Left kidney (tissue), 2 donors: ENCODE results near the gene SORL1. TPM values are rescaled to one million over a fixed set of nuclear protein-coding genes. Genes with fewer than 3 reads are reported as not detected.

ENCODE experiments used
- DNase-seq: peaks from one replicate; pipeline ENCODE4 v3.0.0-alpha.2; 2013
- polyA plus RNA-seq: library from polyadenylated mRNA; unstranded; fragments of 120-200 nt; gene quantifications from one replicate; pipeline ENCODE4 v1.2.1, GENCODE V29; 2013; ENCODE audit not compliant: insufficient read length

Gene SORL1
- polyA plus RNA-seq, 1 donor, result 41.9 TPM

DNA sequence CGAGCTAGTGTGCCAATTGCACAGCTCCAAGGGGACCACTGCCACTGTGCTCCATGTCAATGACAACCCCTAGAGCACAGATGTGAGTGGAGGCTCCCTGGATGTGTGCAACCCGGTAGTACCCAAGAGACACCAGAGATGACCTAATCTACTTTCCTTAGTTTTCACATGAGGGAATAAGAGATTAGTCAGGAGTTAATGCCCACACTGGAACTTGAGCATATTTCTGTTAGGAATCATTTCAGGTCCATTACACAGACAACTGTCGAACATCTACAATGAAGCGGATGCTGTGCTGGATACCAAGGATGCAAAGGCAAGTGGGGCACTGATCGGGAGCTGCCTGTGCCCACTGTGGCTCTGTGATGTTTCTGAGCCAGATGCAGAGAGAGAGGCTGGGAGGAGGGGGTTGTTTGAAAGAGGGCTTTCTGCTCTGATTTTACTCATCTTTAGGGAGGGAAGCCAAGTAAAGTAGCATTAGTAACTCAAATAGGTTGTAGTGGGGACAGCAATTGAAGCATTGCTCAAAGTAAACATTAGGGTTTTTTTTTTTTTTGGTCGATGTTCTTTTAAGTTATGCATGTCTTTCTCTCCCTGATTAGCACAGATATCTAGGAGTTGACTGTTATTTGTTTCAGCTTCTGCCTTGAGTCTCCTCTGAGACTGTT is 83.1 kb downstream of the SORL1 start:
- no peak for DNase-seq

DNA sequence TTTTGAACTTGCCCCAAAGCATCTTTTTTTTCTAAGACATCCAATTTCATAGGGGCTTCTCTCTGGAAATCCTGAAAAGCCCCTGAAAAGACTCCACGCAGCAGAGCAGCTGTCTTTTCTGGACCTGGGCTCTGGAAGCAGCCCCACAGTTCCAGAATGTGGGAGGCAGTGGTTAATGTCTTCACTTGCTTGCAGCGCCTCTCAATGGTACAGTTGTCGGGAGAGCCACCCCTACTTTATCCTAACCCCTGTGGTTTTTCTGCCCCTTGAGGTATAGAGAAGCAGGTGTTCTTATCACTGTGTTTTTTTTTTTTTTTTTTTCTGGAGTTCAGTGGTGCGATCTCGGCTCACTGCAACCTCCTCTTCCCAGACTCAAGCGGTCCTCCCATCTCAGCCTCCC is 84.0 kb downstream of the SORL1 start:
- DNase-seq, result no peak

DNA sequence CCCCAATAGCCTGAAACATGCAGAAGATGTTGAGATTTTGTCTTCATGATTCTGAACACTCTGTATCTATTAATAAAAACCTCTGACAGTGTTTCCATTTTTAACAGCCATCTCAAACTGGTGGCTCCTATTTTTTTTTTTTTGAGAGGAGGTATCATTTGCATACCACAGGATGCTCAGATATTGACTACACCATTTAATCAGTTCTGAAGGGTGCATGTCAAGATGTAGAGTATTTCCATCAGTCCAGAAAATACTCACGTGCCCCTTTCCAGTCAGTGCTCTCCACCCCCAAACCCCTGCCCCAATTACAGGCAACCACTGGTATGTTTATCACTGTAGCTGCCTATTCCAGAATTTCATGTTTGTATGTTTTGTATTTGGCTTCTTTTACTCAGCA is 85.9 kb downstream of the SORL1 start:
- no peak for DNase-seq

DNA sequence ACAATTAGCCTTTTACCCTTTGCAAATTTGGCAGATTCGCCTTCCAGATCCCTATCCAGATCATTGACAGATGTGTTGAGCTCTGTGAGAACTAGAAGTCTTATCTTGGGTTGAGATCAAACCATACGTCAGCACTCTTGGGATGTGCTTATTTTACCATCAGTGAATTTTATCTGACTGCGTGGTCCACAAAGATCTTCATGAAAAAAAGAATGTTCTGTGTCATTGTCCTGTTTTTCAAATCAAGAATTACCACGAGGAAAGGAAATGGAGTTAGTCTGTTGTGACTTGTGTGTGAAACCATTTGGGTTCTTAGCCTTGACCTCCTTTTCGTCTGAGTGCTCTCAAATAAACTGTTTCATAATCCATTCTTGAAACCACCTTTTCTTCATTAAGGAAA is 86.9 kb downstream of the SORL1 start:
- DNase-seq, result no peak

DNA sequence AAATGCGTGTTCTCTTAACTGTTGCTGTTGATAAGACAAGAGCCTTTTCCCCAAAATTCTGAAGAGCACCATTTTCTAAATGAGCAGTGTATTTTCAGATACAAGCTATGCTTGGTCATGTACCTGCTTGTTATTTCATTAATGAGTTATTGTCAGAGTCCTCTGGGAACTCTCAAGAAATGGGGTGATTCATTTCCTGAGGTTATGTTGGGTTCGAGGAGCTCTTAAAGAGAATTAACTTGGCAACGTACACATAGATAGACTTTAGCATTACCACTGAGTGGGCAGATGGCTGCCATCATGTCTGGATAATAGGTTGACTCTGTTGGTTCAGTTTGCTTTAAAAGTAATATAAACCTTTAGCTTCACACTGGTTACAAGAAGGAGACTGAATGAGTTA is 88.5 kb downstream of the SORL1 start:
- no peak for DNase-seq

DNA sequence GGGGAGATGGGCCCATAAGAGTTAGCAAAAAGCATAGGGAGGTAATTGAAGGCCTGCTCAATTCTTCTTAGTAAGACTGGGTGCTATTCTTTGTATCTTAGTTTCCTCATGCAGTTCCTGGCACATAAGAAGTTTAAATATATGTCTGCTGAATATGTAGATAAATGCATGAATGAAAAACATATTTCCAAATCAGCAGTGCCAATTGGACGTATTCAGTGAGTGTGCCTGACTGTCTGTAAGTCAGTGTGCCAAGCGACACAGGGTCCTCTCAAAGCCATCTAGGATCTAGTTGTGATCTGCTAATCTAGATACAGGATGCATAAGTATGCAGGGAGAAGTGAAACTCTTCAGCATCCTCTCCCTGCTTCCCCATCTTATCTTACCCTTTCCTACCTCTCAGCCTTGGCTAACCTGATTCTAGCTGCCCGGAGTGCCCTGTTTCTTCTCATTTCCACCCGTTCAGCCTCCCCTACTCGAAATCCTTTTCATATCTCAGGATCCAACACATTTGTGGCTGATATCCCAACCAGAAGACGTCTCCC is 91.8 kb downstream of the SORL1 start:
- no peak for DNase-seq

DNA sequence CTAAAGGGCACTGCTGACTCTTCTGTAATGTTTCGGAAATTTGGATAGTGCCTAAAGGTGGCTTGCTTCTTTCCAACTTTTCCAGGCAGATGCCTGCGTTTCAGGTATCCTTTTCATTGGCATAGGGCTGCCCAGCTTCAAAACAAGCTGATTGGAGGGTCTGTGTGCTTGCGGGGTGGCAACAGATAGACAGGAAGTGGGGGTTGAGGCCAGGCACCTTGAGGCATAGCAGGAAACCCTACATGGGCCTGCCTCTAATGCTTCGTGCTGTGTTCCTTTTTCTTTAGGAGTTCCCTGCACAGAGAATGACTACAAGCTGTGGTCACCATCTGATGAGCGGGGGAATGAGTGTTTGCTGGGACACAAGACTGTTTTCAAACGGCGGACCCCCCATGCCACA is 92.8 kb downstream of the SORL1 start:
- DNase-seq, result no peak

DNA sequence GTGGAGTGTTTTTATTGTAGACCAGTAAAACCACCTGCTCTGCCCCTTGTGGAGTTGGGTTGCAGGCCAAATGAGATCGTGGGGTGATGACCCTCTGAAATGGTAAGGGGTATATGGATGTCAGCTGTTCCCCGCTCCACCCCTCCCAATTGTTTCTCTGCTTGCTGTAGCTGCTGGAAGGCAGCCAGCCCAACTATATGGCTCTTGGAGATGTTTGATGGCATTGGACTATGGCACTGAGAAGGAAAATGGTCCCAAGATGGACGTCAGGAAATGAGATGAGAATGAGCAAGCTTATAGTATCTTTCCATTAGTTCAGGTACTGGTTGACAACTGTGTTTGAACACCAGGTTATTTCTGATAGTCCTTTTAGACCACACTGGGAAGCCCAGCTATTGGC is 95.5 kb downstream of the SORL1 start:
- DNase-seq, result no peak

DNA sequence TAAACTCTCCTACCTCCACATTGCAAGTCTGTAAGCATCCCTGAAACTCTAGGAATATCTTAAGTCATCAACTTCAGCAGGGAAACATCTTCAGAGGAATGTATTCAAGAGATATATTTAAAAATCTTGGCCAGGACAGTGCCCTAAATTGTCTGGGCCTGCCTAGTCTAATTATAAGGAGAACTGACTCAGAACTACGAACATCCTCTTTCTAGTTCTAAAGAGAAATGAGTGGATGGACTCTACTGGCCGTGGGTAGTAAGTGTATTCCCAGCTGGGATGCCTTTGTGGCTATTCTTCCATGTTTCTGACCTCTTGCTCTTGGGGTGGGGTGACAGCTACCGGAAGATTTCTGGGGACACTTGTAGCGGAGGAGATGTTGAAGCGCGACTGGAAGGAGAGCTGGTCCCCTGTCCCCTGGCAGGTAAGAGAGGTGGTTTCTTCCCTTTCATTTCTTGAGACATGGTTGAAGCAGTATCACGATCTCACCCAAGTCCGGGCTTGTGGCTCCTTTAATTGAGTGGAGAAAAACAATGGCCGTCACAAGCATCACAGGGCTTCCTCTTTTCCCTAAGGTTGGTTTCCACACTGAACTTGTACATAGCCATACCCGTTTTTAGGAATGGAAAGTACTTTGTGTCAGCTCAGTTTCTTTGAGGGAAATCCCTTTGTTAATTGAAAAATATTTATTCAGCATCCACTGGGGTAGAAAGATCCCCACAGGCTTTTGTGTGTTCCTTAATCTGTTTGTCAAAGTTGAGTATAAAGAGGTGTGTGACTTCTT is 98.3 kb downstream of the SORL1 start:
- DNase-seq, result no peak

DNA sequence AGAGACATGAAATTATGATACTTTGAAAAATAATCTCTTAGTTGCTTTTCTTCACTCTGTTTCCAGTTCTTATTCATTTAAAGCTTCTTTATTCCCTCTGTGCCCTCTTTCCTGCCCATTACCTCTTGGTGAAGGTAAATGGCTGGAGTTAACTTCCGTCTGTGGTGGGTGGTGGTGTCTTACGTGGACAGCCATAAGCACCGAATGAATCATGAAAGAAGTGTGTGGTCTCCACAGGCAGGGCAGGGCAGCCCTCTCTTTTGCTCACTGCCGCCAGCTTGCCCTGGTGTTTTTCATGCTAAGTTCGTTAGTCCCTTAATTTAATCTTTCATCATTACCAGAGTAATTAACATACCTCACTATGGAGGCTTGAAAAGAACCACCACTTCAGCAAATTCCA is 99.3 kb downstream of the SORL1 start:
- DNase-seq, result no peak

DNA sequence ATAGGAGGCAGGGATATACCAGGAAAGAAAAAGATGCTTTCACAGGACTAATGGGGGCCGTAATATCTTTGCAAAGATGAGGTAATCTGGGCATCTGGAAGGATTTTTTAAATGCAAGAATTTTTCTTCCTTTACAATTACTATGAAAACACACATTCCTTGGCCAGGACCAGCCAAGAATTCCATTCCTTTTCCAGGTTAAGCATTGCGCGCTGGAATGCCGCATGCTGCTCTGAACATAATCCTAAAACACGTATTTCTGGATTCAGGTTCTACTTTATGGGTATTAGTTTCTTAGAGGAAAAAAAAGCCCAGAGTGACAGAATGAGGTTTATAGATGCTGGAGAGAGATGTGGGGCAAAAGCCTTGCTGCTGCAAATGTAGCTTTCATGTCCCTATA is 100.0 kb downstream of the SORL1 start:
- no peak for DNase-seq

DNA sequence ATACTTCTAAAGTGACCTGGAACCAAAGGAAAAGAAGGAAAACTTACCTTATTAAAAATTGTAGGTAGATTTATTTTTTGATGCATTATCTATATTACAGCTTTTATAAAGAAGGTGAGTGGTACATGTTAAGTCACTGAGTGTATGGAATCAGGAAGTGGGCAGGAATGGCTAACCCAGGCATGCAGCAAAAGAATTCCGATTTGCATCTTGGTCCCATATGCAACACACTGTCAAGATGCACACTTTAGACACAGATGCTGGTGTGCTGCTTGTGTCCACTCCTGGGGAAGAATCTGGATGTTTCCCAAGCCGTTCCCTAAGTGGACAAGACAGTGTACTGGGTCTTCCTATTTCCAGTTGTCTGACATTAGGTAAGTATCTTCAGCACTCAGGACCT is 100.5 kb downstream of the SORL1 start:
- DNase-seq, result no peak

DNA sequence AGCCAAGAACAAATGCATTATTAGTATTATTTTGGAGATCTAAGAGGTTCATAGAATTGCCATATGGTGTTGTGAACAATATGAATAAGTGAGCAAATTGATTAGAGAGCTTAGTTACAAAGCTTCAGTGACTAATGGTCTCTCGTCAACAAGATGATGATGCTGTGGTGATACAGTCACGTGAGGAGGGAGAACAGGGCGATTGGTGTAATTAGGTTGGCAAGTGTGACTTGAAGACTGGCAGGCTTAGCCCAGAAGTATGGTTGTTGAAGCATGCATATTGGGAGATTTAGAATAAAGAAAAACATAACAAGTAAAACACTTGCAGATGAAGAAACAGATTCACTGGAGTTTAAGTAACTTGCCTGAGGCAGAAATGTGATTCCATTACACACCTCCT is 101.3 kb downstream of the SORL1 start:
- no peak for DNase-seq

DNA sequence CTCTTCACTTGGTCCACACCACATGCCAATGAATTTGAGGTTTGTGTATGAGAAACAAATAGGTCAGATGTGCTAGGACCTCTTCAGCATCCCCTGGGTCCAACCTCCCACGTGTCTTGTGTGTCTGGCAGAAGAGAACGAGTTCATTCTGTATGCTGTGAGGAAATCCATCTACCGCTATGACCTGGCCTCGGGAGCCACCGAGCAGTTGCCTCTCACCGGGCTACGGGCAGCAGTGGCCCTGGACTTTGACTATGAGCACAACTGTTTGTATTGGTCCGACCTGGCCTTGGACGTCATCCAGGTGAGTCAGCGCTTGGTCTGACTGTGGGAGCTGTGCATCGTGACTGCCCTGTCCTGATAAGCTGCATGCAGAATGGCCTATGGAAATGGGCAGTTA is 101.7 kb downstream of the SORL1 start:
- DNase-seq, result no peak

DNA sequence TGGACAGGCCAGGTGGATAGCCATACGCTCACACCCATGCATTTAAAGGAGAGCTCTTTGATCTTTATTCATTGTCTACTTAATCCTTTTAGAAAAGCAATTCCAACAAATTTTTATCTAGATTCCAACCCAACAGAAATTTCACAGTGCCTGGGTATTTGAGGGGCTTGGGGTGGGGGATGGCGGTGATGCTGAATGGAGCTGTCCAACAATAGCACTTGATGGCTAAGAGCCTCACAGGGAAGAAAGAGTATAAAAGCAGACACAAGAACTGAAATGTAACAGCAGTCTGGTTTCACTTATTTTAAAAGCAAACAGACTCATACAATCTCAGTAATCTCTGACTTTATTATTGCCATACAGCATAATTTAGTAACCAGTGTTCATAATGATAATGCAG is 102.4 kb downstream of the SORL1 start:
- DNase-seq, result no peak

DNA sequence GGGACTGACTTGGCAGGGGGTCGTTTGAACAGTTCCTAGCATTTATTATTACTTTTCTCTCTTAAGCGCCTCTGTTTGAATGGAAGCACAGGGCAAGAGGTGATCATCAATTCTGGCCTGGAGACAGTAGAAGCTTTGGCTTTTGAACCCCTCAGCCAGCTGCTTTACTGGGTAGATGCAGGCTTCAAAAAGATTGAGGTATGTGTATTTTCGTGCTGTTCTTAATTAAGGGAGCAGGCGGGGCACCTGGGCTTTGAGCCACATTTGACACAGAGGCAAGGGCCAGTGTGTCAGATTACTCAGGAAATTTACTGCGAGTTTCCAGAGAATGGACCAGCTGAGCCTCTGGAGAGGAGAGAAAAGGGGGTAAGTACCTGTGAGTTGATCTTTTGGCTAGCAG is 103.0 kb downstream of the SORL1 start:
- no peak for DNase-seq

DNA sequence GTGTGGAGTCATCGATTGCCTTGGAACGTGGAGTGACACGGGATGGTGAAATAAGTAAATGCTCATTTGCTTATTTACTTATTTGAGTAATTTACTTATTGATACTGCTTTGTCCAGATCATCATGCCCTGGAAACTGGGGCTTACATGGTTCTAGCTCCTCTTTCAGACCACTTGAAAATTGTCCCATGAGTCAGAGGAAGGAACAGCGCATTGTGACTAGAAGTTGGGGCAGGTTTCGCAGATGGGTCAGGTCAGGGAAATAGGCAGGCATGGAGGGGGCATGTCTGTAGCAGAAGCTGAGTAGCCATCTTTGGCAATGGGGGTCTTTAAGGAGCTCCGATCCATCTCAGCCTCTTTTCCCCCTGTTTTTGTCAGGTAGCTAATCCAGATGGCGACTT is 104.8 kb downstream of the SORL1 start:
- DNase-seq, result no peak

DNA sequence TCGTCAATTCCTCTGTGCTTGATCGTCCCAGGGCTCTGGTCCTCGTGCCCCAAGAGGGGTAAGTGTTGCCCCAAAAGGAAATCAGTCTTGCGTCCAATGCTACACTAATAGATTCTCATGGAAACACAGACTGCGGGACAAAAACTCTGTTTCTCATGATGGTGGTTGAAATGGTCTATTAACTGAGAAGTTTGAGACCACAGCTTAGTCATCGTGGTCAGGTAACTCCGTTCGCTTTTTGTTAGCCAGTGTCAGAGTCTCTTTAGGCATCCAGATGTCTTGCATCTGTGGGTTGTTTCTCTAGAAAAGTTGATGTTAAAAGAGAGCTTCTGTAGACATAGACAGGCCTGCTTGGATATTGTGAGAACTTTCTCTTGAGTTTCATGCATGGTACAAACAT is 105.2 kb downstream of the SORL1 start:
- no peak for DNase-seq

DNA sequence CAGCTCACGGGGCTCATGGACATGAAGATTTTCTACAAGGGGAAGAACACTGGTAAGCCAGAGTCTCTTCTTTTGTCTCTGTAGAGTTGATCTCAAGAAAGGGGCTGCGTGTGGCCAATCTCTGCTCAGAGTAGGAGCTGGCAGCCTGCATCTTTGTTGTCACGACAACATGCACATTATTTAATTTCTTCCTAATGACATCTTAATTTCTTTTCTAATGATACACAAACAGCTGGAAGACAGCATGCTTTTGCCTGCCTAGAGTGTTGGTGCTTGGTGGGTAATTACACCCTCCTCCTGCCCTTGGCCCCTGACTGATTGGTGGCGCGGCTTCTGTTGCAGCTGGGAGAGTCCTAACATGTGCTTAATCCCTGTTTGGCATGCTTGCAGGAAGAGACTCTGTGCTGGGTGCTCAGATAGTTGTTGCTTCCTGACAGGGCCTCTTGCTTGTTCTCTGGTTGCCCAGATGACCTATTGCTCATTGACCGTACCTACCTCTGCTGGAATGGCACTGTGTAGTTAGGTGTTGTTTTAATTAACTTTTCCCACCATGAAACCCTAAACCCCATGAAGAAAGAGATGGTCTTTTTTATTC is 107.6 kb downstream of the SORL1 start:
- DNase-seq, result no peak

DNA sequence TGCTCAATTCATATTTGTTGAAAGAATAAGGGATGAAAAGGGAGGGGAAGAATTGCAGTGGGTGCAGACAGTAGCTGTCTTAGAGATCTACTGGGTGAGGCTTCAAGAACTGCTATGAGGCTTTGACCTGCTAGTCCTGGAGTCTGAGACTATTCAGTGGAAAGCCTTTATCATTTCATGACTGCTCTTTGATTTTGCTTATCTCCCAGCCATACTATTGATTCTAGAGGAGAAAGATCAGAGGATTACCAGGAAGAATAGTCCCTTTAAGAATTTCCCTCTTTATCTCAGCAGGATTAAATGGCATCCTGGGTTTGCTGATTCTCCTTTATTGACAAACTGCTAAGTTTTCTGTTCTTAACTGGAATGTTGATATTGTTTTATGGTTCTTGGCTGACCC is 108.1 kb downstream of the SORL1 start:
- DNase-seq, result no peak

DNA sequence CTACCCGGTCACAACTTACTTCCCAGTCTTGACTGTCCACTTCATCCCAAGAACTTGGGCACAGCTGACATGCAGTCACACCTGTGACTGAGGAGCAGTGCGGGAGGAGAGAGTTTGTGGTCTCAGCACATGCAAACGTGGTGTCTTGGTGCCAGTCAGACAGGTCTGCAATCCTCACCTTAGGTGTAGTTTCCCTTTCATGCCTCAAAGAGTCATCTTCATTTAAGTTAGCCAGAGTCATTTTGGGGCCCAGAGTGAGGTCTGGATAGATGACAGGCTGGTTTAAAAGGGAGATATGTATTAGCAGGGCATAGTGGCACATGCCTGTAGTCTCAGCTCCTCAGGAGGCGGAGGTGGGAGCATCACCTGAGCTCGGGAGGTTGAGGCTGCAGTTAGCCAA is 109.1 kb downstream of the SORL1 start:
- no peak for DNase-seq

DNA sequence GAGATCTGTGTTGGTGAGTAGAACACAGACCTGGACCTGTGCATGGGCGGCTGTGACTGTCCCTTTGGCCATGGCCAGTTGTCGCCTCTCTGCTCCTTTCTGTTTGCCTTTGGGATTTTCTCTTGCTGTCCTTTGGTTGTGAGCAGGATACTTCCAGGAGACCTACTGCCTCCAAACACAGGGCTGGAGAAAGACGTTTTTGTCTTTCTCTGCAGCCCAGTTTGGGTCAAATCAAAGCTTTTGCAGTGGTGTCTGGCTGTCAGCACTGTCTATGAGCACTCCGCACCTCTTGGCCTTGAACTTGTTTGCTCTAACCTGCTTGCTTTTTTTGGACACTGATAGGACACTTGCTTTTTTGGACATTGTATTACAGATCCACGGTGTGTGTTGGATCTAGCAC is 109.6 kb downstream of the SORL1 start:
- DNase-seq, result no peak

DNA sequence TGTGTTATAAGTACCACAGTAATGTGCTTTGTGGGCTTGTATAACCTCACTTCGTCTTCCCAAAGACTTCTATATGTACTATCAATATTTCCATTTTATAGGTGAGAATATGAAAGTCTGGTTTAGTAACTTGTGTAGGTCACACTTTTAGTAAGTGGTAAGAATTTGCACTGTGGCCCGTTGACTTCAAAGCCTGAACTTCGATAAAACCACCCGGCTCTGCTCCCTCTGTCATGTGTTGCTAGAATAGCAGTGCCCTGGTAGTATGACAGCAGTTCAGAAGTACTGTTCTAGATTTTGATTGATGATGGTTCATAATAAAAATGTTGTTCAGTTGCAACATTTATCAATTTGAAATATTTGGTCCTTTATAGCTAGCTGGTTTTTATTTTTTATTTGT is 110.9 kb downstream of the SORL1 start:
- no peak for DNase-seq
